Natural killer cell (primary cell): ENCODE results near the gene PSMD9. TPM values are rescaled to one million over a fixed set of nuclear protein-coding genes. Genes with fewer than 3 reads are reported as not detected.

Experiments
- ATAC-seq, 3 donors: fragments of 150-1000 bp in 2 of 3; fragments of 200-7000 bp in 1 of 3; cut with Tn5 transposase; 1 replicate in 1 of 3; 2 replicates in 2 of 3; pipeline ENCODE4 v1.10.0; 2021; ENCODE audit warnings: mild to moderate bottlenecking in 2 of 3, moderate library complexity in 2 of 3
- DNase-seq, 2 donors: peaks; one replicate each; pipeline versions ENCODE4 v3.0.0 to v3.0.0-alpha.2; 2013 to 2021; ENCODE audit warnings: mixed read lengths in 1 of 2
- H3K27ac ChIP-seq: one replicate; pipeline ENCODE4 v1.5.1; 2013; ENCODE audit warnings: mild to moderate bottlenecking, low read length
- H3K27me3 ChIP-seq: one replicate; pipeline ENCODE4 v1.6.1; 2013; ENCODE audit warnings: low read length; ENCODE audit not compliant: control insufficient read depth, insufficient read depth
- H3K36me3 ChIP-seq: one replicate; pipeline ENCODE4 v1.6.1; 2013; ENCODE audit warnings: low read length; ENCODE audit not compliant: control insufficient read depth, insufficient read depth
- H3K4me1 ChIP-seq: one replicate; pipeline ENCODE4 v1.6.1; 2013; ENCODE audit warnings: low read length; ENCODE audit not compliant: control insufficient read depth, insufficient read depth
- H3K4me3 ChIP-seq: one replicate; pipeline ENCODE4 v1.5.1; 2013; ENCODE audit warnings: low read length
- H3K9me3 ChIP-seq: one replicate; pipeline ENCODE4 v1.6.1; 2013; ENCODE audit warnings: low read length; ENCODE audit not compliant: control insufficient read depth, insufficient read depth
- H3K27ac Mint-ChIP-seq, 2 donors: one replicate each; pipeline ENCODE4 v1.8.0; 2022; ENCODE audit warnings: mild to moderate bottlenecking in 2 of 2, mixed read lengths in 2 of 2, moderate library complexity in 1 of 2
- H3K27me3 Mint-ChIP-seq, 2 donors: one replicate each; pipeline ENCODE4 v1.8.0; 2022; ENCODE audit warnings: low read depth in 2 of 2, mixed read lengths in 2 of 2
- H3K36me3 Mint-ChIP-seq: one replicate; pipeline ENCODE4 v1.8.0; 2022; ENCODE audit warnings: mixed read lengths
- H3K4me1 Mint-ChIP-seq, 2 donors: one replicate each; pipeline ENCODE4 v1.8.0; 2022; ENCODE audit warnings: mixed read lengths in 2 of 2
- H3K4me3 Mint-ChIP-seq: one replicate; pipeline ENCODE4 v1.8.0; 2022; ENCODE audit warnings: mild to moderate bottlenecking, moderate library complexity, mixed read lengths
- H3K9me3 Mint-ChIP-seq, 2 donors: one replicate each; pipeline ENCODE4 v1.8.0; 2022; ENCODE audit warnings: mixed read lengths in 2 of 2
- whole genome bisulfite sequencing: methylation state at CpG from one replicate; pipeline ENCODE4 v1.1.7; 2013; ENCODE audit warnings: missing lambda C conversion rate; ENCODE audit not compliant: insufficient coverage; 5-methylcytosine and 5-hydroxymethylcytosine counted together
- intact Hi-C: fragments of 100-400 bp; cut with micrococcal nuclease; formaldehyde crosslinking; loops from one replicate; pipeline ENCODE4 v1.14.2; 2022
- total RNA-seq, 4 donors: library from RNA; stranded (reverse); fragments of 120-200 nt in 1 of 4; gene quantifications; one replicate each; pipeline versions ENCODE4 v1.2.3 to v1.2.4, GENCODE V29; 2013 to 2022
- TF ChIP-seq, protein P1 (sequence below): fragments of 200-600 bp; IDR thresholded peaks from one replicate; pipeline ENCODE4 v1.8.0; 2022; ENCODE audit warnings: antibody characterized with exemption

PSMD9 gene
- total RNA-seq, 3 donors from 2014 or later (not counting 1 experiment from before 2014, with no cell fraction given) = 32.0 to 47.6 (median 47.2) TPM

DNA sequence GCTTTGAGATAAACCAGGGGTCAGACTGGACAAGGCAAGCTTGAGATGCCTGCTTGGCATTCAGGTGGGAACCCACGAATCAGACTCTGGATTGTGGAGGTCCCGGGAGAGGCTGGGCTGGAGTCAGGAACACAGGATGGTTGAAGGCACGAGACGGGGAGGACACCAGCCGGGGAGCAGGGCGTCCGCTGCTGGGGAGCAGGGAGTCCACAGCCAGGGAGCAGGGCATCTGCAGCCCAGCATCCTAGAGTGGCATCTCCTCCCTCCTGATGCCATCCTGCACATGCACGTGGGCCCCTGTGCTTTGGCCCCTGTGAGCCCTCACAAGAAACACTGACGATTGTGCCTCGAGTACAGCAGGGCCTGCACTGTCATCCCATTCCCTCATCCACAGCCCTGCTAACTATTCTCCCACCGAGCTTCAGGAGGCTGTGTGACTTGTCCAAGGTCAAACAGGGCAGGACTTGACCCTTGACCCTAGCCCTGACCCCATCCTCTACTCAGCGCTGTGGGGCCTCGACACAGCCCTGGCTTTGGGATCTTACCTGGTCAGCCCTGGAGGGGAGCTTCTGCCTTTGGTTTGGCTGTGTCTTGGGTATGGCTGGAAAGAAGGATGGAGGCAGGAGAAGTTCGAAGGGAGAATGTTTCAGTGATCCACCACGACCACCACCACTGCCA is 74.9 kb downstream of the PSMD9 start:
- H3K4me1 ChIP-seq = peaks cover 3% of the 10 kb centered on the region
- intact Hi-C loops = no loop called here
- H3K27me3 Mint-ChIP-seq = no peaks in the 10 kb centered on the region
- H3K27me3 ChIP-seq = no peaks in the 10 kb centered on the region
- no peaks in the 10 kb centered on the region for H3K4me1 Mint-ChIP-seq
- no peaks in the 10 kb centered on the region for H3K9me3 ChIP-seq
- ATAC-seq = no peak
- WGBS = 85% methylated on average over 13 of the region's 15 CpGs
- no peaks in the 10 kb centered on the region for H3K9me3 Mint-ChIP-seq
- H3K4me3 ChIP-seq = no peak overlapping the region
- no peaks in the 10 kb centered on the region for H3K36me3 ChIP-seq
- H3K36me3 Mint-ChIP-seq = no peaks in the 10 kb centered on the region
- H3K4me3 Mint-ChIP-seq = no peak overlapping the region
- no peak overlapping the region for H3K27ac Mint-ChIP-seq
- TF ChIP-seq, protein P1, sequence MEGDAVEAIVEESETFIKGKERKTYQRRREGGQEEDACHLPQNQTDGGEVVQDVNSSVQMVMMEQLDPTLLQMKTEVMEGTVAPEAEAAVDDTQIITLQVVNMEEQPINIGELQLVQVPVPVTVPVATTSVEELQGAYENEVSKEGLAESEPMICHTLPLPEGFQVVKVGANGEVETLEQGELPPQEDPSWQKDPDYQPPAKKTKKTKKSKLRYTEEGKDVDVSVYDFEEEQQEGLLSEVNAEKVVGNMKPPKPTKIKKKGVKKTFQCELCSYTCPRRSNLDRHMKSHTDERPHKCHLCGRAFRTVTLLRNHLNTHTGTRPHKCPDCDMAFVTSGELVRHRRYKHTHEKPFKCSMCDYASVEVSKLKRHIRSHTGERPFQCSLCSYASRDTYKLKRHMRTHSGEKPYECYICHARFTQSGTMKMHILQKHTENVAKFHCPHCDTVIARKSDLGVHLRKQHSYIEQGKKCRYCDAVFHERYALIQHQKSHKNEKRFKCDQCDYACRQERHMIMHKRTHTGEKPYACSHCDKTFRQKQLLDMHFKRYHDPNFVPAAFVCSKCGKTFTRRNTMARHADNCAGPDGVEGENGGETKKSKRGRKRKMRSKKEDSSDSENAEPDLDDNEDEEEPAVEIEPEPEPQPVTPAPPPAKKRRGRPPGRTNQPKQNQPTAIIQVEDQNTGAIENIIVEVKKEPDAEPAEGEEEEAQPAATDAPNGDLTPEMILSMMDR = no peak
- H3K27ac ChIP-seq = no peak overlapping the region
- no peak for DNase-seq

GRCh38 chr12:121964813-121965643 is 76.4 kb downstream of the PSMD9 start:
- Histone ChIP-seq H3K4me3 (no peak overlapping the region), H3K36me3 (no peaks in the 10 kb centered on the region), H3K4me1 (peaks cover 12% of the 10 kb centered on the region), H3K27me3 (no peaks in the 10 kb centered on the region), H3K9me3 (no peaks in the 10 kb centered on the region), H3K27ac (no peak overlapping the region)
- Mint-ChIP-seq H3K27ac (no peak overlapping the region), H3K4me1 (no peaks in the 10 kb centered on the region), H3K4me3 (no peak overlapping the region), H3K9me3 (no peaks in the 10 kb centered on the region), H3K27me3 (no peaks in the 10 kb centered on the region), H3K36me3 (no peaks in the 10 kb centered on the region)
- ATAC-seq (no peak), DNase-seq (no peak)
- intact Hi-C loops = no loop called here
- TF ChIP-seq, protein P1 = no peak
- WGBS = 84% methylated on average over 7 of the region's 9 CpGs

- Histone ChIP-seq H3K27ac (no peak overlapping the region), H3K36me3 (no peaks in the 10 kb centered on the region), H3K27me3 (no peaks in the 10 kb centered on the region), H3K4me3 (no peak overlapping the region), H3K4me1 (peaks cover 12% of the 10 kb centered on the region), H3K9me3 (no peaks in the 10 kb centered on the region)
- DNase-seq (no peak), ATAC-seq (no peak)
- H3K9me3 Mint-ChIP-seq = no peaks in the 10 kb centered on the region
- TF ChIP-seq, protein P1 = no peak
- WGBS = 96% methylated on average over 5 of the region's 5 CpGs
- no peak overlapping the region for H3K27ac Mint-ChIP-seq
- no peaks in the 10 kb centered on the region for H3K36me3 Mint-ChIP-seq
- intact Hi-C loops = no loop called here
- peaks cover 0 to 1% of the 10 kb centered on the region in 2 donors for H3K27me3 Mint-ChIP-seq
- no peaks in the 10 kb centered on the region for H3K4me1 Mint-ChIP-seq
- no peak overlapping the region for H3K4me3 Mint-ChIP-seq
Measured at GRCh38 chr12:121966959-121967358, 78.4 kb downstream of the PSMD9 start.

Other genes with a start within 250 kb of the PSMD9 start
- 1 to 10 TPM; 3.0 to 7.6 (median 4.4) TPM for gene MORN3, start 219.1 kb upstream of the PSMD9 start, total RNA-seq
- 1 to 10 TPM; 6.3 to 8.4 (median 7.9) TPM for gene TMEM120B, start 176.0 kb upstream of the PSMD9 start, total RNA-seq
- 100 to 1,000 TPM; 146 to 201 (median 177) TPM for gene RHOF, start 95.1 kb upstream of the PSMD9 start, total RNA-seq
- 10 to 100 TPM; 55.1 to 57.5 (median 56.2) TPM for gene SETD1B, start 84.8 kb upstream of the PSMD9 start, total RNA-seq
- not detected for gene HPD, start 29.9 kb upstream of the PSMD9 start, total RNA-seq
- under 1 TPM; 0.59 to 0.80 (median 0.59) TPM for gene CFAP251, start 29.8 kb downstream of the PSMD9 start, total RNA-seq
- gene BCL7A, start 133.1 kb downstream of the PSMD9 start, total RNA-seq = 1 to 10 TPM in 1 of 3 donors, under 1 TPM in 2; 0.85 to 1.1 (median 0.96) TPM
- 10 to 100 TPM; 83.8 to 92.4 (median 86.1) TPM for gene MLXIP, start 190.0 kb downstream of the PSMD9 start, total RNA-seq